Hepatocyte (in vitro differentiated cells): ENCODE results near the gene ETFB. TPM values are rescaled to one million over a fixed set of nuclear protein-coding genes. Genes with fewer than 3 reads are reported as not detected.

Experiments
- DNase-seq: peaks from one replicate; pipeline ENCODE4 v3.0.0-alpha.2; 2016; ENCODE audit warnings: low spot score
- H2AFZ ChIP-seq: fragments of 200-600 bp; sonication (generic); 2 replicates; pipeline ENCODE4 v1.6.0; 2016; ENCODE audit warnings: antibody characterized with exemption, mild to moderate bottlenecking
- H3K27ac ChIP-seq: fragments of 200-600 bp; sonication (generic); 2 replicates; pipeline ENCODE4 v1.5.1; 2016; ENCODE audit warnings: mild to moderate bottlenecking
- H3K27me3 ChIP-seq: fragments of 200-600 bp; sonication (generic); 2 replicates; pipeline ENCODE4 v1.6.1; 2016
- H3K36me3 ChIP-seq: fragments of 200-600 bp; sonication (generic); replicated peaks from 2 replicates; pipeline ENCODE4 v1.5.1; 2016; ENCODE audit warnings: low read depth; ENCODE audit not compliant: insufficient read depth
- H3K4me1 ChIP-seq: fragments of 200-600 bp; sonication (generic); 2 replicates; pipeline ENCODE4 v1.5.1; 2016; ENCODE audit warnings: mild to moderate bottlenecking, moderate library complexity; ENCODE audit not compliant: insufficient read depth
- H3K4me2 ChIP-seq: fragments of 200-600 bp; sonication (generic); 2 replicates; pipeline ENCODE4 v1.6.0; 2016
- H3K4me3 ChIP-seq: fragments of 200-600 bp; sonication (generic); 2 replicates; pipeline ENCODE4 v1.5.1; 2016; ENCODE audit warnings: mild to moderate bottlenecking
- H3K79me2 ChIP-seq: fragments of 200-600 bp; sonication (generic); 2 replicates; pipeline ENCODE4 v1.6.0; 2017; ENCODE audit warnings: mild to moderate bottlenecking
- H3K9me2 ChIP-seq: fragments of 200-600 bp; sonication (generic); replicated peaks from 2 replicates; pipeline ENCODE4 v1.6.0; 2017; ENCODE audit warnings: mild to moderate bottlenecking; ENCODE audit not compliant: insufficient read depth
- H3K9me3 ChIP-seq: fragments of 200-600 bp; sonication (generic); 2 replicates; pipeline ENCODE4 v1.5.1; 2016; ENCODE audit warnings: low read depth, mild to moderate bottlenecking
- H4K20me1 ChIP-seq: fragments of 200-600 bp; sonication (generic); 2 replicates; pipeline ENCODE4 v1.6.0; 2016; ENCODE audit warnings: mild to moderate bottlenecking; ENCODE audit not compliant: insufficient read depth, poor library complexity, severe bottlenecking
- EZH2 ChIP-seq: fragments of 200-600 bp; sonication (generic); IDR thresholded peaks from 2 replicates; pipeline ENCODE4 v1.6.1; 2016; ENCODE audit warnings: antibody characterized with exemption, mild to moderate bottlenecking, borderline replicate concordance
- EZH2phosphoT487 ChIP-seq: fragments of 200-600 bp; sonication (generic); IDR thresholded peaks from one replicate; pipeline ENCODE4 v1.6.1; 2018; ENCODE audit warnings: antibody characterized with exemption, mild to moderate bottlenecking, low read depth, moderate library complexity; ENCODE audit not compliant: unreplicated experiment, severe bottlenecking
- WGBS: methylation state at CpG from one replicate; pipeline ENCODE4 v1.1.6; 2016; ENCODE audit warnings: low lambda C conversion rate; ENCODE audit errors: missing lambda C conversion rate; 5-methylcytosine and 5-hydroxymethylcytosine counted together
- polyA plus RNA-seq: library from polyadenylated mRNA; unstranded; fragments of >200 nt; fragmentation: Nextera tagmentation; extraction: Ambion mirVana; gene quantifications from 2 replicates; pipeline ENCODE4 v1.2.1, GENCODE V29; 2016
- total RNA-seq: library from RNA; depleted of rRNA; stranded (reverse); fragments of >200 nt; gene quantifications from 2 replicates; pipeline ENCODE4 v1.2.3, GENCODE V29; 2014
- TF ChIP-seq, protein P1 (sequence below): fragments of 200-600 bp; sonication (generic); IDR thresholded peaks from 2 replicates; pipeline ENCODE4 v1.5.1; 2016; ENCODE audit warnings: antibody characterized with exemption, mild to moderate bottlenecking; ENCODE audit not compliant: poor library complexity

ETFB gene
- total and polyA plus RNA-seq, 2 experiments from 2014 or later, result 190 to 237 TPM

- WGBS, result 2% methylated on average over 8 of the region's 8 CpGs
- H3K9me3 ChIP-seq, result no peaks in the 10 kb centered on the region
- H3K36me3 ChIP-seq, result no peaks in the 10 kb centered on the region
- H2AFZ ChIP-seq, result no peak overlapping the region
- peak overlapping the region; percentile 67 for H3K4me2 ChIP-seq
- TF ChIP-seq, protein P1, sequence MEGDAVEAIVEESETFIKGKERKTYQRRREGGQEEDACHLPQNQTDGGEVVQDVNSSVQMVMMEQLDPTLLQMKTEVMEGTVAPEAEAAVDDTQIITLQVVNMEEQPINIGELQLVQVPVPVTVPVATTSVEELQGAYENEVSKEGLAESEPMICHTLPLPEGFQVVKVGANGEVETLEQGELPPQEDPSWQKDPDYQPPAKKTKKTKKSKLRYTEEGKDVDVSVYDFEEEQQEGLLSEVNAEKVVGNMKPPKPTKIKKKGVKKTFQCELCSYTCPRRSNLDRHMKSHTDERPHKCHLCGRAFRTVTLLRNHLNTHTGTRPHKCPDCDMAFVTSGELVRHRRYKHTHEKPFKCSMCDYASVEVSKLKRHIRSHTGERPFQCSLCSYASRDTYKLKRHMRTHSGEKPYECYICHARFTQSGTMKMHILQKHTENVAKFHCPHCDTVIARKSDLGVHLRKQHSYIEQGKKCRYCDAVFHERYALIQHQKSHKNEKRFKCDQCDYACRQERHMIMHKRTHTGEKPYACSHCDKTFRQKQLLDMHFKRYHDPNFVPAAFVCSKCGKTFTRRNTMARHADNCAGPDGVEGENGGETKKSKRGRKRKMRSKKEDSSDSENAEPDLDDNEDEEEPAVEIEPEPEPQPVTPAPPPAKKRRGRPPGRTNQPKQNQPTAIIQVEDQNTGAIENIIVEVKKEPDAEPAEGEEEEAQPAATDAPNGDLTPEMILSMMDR, result no peak
- TF ChIP-seq EZH2 (no peak), EZH2phosphoT487 (no peak)
- peaks cover 26% of the 10 kb centered on the region for H3K79me2 ChIP-seq
- peak overlapping the region; percentile 96 for H3K27ac ChIP-seq
- no peaks in the 10 kb centered on the region for H3K27me3 ChIP-seq
- peaks cover 24% of the 10 kb centered on the region for H3K4me1 ChIP-seq
- peak; percentile 79 for DNase-seq
- no peak overlapping the region for H3K4me3 ChIP-seq
- H3K9me2 ChIP-seq, result no peaks in the 10 kb centered on the region
- H4K20me1 ChIP-seq, result no peaks in the 10 kb centered on the region
Measured at GRCh38 chr19:51354742-51355148, 11.4 kb downstream of the ETFB start.

- Histone ChIP-seq H3K9me3 (no peaks in the 10 kb centered on the region), H2AFZ (no peak overlapping the region), H3K79me2 (peaks cover 24% of the 10 kb centered on the region), H3K9me2 (no peaks in the 10 kb centered on the region), H3K27ac (peak overlapping the region; percentile 96), H3K36me3 (no peaks in the 10 kb centered on the region), H3K4me2 (peak overlapping the region; percentile 67), H3K4me3 (no peak overlapping the region), H3K27me3 (no peaks in the 10 kb centered on the region), H3K4me1 (peaks cover 20% of the 10 kb centered on the region), H4K20me1 (no peaks in the 10 kb centered on the region)
- WGBS, result 42% methylated on average over 11 of the region's 12 CpGs
- TF ChIP-seq, protein P1, result no peak
- TF ChIP-seq EZH2phosphoT487, result no peak
- no peak for TF ChIP-seq EZH2
- peak; percentile 55 for DNase-seq
Measured at GRCh38 chr19:51354103-51354741, 12.0 kb downstream of the ETFB start.

DNA sequence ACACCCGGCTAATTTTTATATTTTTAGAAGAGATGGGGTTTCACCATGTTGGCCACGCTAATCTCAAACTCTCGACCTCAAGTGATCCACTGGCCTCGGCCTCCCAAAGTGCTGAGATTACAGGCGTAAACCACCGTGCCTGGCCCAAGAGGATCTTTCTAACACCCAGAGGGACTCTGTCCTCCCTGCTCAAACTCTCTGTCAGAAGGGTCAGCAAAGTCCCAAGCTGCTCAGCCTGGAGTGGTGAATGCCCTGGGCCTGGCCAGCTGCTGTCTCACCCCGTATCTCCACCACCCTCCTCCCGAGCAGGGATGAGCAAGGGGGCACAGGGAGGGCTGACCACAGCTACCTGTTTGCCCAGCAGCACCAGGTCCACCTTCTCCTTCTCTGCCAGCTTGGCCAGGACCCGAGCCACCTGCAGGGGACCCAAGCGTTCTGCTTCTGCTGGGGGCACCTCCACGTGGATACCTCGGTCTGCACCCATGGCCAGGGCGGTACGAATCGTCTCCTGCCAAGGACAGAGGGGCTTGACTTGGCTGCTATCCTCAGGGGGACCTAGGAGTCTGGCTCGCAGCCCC is 13.3 kb downstream of the ETFB start:
- no peaks in the 10 kb centered on the region for H3K9me3 ChIP-seq
- TF ChIP-seq, protein P1, result no peak
- no peak for TF ChIP-seq EZH2phosphoT487
- no peak for TF ChIP-seq EZH2
- no peak for DNase-seq
- H3K27ac ChIP-seq, result no peak overlapping the region
- H3K4me3 ChIP-seq, result no peak overlapping the region
- H3K27me3 ChIP-seq, result no peaks in the 10 kb centered on the region
- no peaks in the 10 kb centered on the region for H3K36me3 ChIP-seq
- no peak overlapping the region for H2AFZ ChIP-seq
- WGBS, result 91% methylated on average over 15 of the region's 16 CpGs
- peaks cover 16% of the 10 kb centered on the region for H3K4me1 ChIP-seq
- H3K4me2 ChIP-seq, result no peak overlapping the region
- H3K79me2 ChIP-seq, result peaks cover 13% of the 10 kb centered on the region
- no peaks in the 10 kb centered on the region for H4K20me1 ChIP-seq
- no peaks in the 10 kb centered on the region for H3K9me2 ChIP-seq
